Measurements from ENCODE around the gene ZNF853. TPM values are rescaled to one million over a fixed set of nuclear protein-coding genes. Genes with fewer than 3 reads are reported as not detected.
"Not testable (repeated sequence)": the region's sequence is repeated elsewhere in the genome, so short reads cannot be mapped to it uniquely, and the experiment has no call there.

ZNF853 gene
- total RNA-seq, 2 donors from 2014 or later, result 13.3 to 25.2 TPM

DNA sequence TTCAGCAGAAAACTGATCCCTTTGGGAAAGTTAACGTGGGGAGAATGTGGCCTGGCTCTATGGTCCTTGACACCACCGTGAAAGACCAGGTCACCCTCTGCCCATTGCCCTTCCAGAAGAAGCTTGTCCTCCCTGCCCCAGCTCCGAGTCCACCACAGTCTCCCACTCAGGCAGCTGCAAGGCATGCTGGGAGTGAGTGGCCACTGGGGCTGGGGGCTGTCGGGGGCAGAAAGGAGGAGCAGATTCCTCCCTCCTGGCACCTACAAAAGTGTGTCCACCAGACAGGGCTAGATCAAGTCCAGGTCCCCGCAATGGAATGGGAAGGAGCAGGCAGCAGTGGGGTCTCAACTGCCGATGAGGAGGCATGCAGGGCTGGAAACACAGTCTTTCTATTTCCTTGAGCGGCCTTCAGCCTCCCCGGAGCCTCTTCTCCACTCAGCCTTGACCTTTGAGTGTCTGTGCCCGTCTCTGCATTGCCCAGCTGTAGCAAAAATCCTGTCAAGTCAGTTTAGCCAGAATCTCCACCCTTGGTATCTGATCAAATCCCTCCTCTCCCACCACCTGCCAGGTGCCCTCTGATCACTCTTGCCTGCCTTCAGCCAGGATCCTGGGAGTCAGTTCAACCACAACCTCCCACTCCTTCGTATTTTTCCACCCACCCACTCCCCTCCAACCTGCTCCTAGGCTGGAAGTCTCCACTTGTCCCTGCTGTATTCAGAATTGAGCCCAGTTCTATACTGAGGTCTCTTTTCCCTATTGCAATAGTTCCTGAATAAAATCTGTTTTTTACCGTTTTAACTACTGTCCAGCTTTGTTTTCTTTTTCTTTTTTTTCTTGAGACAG is 14.8 kb downstream of the ZNF853 start:
- Histone ChIP-seq H3K27me3 (no peaks in the 10 kb centered on the region), H3K36me3 (no peaks in the 10 kb centered on the region), H3K27ac (no peak overlapping the region), H3K4me1 (no peaks in the 10 kb centered on the region), H3K9me3 (no peaks in the 10 kb centered on the region), H3K4me3 (no peak overlapping the region)
- no peak for DNase-seq (ENCODE audit: low spot score)
- TF ChIP-seq, protein P1, sequence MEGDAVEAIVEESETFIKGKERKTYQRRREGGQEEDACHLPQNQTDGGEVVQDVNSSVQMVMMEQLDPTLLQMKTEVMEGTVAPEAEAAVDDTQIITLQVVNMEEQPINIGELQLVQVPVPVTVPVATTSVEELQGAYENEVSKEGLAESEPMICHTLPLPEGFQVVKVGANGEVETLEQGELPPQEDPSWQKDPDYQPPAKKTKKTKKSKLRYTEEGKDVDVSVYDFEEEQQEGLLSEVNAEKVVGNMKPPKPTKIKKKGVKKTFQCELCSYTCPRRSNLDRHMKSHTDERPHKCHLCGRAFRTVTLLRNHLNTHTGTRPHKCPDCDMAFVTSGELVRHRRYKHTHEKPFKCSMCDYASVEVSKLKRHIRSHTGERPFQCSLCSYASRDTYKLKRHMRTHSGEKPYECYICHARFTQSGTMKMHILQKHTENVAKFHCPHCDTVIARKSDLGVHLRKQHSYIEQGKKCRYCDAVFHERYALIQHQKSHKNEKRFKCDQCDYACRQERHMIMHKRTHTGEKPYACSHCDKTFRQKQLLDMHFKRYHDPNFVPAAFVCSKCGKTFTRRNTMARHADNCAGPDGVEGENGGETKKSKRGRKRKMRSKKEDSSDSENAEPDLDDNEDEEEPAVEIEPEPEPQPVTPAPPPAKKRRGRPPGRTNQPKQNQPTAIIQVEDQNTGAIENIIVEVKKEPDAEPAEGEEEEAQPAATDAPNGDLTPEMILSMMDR (IDR thresholded peaks at IDR 0.05), result no peak

DNA sequence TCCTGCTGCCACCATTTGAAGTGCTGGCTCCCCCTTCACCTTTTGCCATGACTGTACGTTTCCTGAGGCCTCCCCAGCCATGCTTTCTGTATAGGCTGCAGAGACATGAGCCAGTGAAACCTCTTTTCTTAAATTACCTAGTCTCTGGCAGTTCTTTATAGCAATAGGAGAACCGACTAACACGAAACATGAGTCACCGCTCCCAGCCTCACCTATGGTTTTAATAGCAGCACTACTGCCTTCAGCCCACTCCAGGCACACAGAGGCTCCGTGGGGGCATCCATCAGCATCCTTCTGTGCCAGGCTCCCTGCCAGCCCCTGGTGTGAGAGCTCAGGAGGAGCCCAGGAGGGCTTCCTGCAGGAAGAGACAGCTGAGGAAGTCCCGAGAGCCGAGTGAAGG is 16.2 kb downstream of the ZNF853 start:
- TF ChIP-seq, protein P1 (IDR thresholded peaks at IDR 0.05), result no peak
- Histone ChIP-seq H3K27me3 (no peaks in the 10 kb centered on the region), H3K4me3 (no peak overlapping the region), H3K4me1 (peaks cover 0 to 5% of the 10 kb centered on the region in 2 donors), H3K9me3 (no peaks in the 10 kb centered on the region), H3K27ac (no peak overlapping the region), H3K36me3 (no peaks in the 10 kb centered on the region)
- no peak for DNase-seq (ENCODE audit: low spot score)

DNA sequence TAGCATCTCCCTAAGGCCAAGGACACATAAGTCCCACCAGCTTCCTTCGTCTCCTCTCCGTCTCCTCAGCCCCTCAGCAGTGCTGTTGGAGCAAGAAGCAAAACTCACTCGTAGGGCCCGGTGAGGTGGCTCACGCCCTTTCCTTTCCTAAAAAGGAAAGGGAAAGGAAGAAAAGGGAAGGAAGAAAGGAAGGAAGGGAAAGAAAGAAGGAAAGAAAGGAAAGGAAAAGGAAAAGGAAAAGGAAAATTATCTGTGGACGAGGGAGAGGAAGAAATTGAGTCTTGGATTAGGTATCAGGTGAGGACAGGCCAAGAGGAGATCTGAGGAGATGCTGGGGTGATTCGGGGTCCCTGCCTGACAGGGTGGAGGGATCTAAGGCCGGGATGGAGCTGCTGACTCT is 18.6 kb downstream of the ZNF853 start:
- TF ChIP-seq, protein P1 (IDR thresholded peaks at IDR 0.05), result no peak

DNA sequence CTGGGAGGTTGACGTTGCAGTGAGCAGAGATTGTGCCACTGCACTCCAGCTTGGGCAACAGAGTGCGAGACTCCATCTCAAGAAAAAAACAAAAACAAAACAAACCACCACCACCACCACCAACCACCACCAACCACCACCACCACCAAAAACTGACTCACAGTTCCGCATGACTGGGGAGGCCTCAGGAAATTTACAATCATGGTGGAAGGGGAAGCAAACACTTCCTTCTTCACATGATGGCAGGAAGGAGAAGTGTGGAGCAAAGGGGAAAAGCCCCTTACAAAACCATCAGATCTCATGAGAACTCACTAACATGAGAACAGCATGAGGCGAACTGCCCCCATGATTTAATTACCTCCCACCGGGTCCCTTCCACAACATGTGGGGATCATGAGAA is 19.6 kb downstream of the ZNF853 start:
- not testable (repeated sequence) for H3K27ac ChIP-seq; H3K9me3 ChIP-seq; H3K27me3 ChIP-seq; DNase-seq (ENCODE audit: low spot score); H3K36me3 ChIP-seq; H3K4me3 ChIP-seq
- peaks cover 0 to 21% of the 10 kb centered on the region in 2 donors for H3K4me1 ChIP-seq

More for the DNA sequence above, 18.6 kb downstream of the ZNF853 start:
- H3K4me1 ChIP-seq, result peaks cover 0 to 21% of the 10 kb centered on the region in 2 donors
- no peak overlapping the region for H3K27ac ChIP-seq
- no peak overlapping the region for H3K4me3 ChIP-seq
- no peaks in the 10 kb centered on the region for H3K27me3 ChIP-seq
- no peak for DNase-seq (ENCODE audit: low spot score)
- no peaks in the 10 kb centered on the region for H3K9me3 ChIP-seq
- H3K36me3 ChIP-seq, result no peaks in the 10 kb centered on the region

- Histone ChIP-seq H3K4me3 (peak within 1 kb of the TSS; percentile 73 to 91), H3K36me3 (peaks cover 9% of the 10 kb centered on the region), H3K9me3 (no peaks in the 10 kb centered on the region), H3K4me1 (peaks cover 0 to 21% of the 10 kb centered on the region in 2 donors), H3K27me3 (no peaks in the 10 kb centered on the region), H3K27ac (peak within 1 kb of the TSS; percentile 79 to 83)
- no peak for DNase-seq (ENCODE audit: low spot score)
- TF ChIP-seq, protein P1 (IDR thresholded peaks at IDR 0.05), result no peak
Measured at GRCh38 chr7:6636741-6637543, 21.5 kb downstream of the ZNF853 start, which contains the start of gene ZNF316. Gene ZNF316 (plus strand): TSS chr7:6637318. CDS start chr7:6642410, 5,092 bp downstream.

All from right atrium auricular region (tissue), 2 donors.